ENCODE data around the gene DRAM2.

DRAM2 gene

GRCh38 chr1:111139956-111140679, at the start of gene DRAM2, which contains the start of gene CEPT1:
DRAM2 (minus strand) TSS chr1:111140093; CDS start chr1:111131554, 8,539 bp downstream.
CEPT1 (plus strand) TSS chr1:111140223; CDS start chr1:111147715, 7,492 bp downstream.
- TF ChIP-seq ISL1 (CRISPR knock-in tag; IDR thresholded peaks at IDR 0.05), result no peak
- TF ChIP-seq POU6F1 (CRISPR knock-in tag; IDR thresholded peaks at IDR 0.05; ENCODE audit: borderline replicate concordance, low read depth), result no peak
- peak; percentile 35; the same call in 1 of the 2 replicates for TF ChIP-seq GLIS3 (CRISPR knock-in tag; IDR thresholded peaks at IDR 0.05)
- peak; percentile 48; the same call in 1 of the 2 replicates for TF ChIP-seq SNAI2 (CRISPR knock-in tag; IDR thresholded peaks at IDR 0.05)
- TF ChIP-seq TSHZ2 (CRISPR knock-in tag; IDR thresholded peaks at IDR 0.05), result 0 out of 2 replicates have a peak, but pooled peaks have one; percentile 41
- no peak for TF ChIP-seq ZC3H10 (CRISPR knock-in tag; IDR thresholded peaks at IDR 0.05)
- peak; percentile 83 for ATAC-seq

GRCh38 chr1:111184663-111185062, 44.8 kb upstream of the DRAM2 start:
- no peak for ATAC-seq
- TF ChIP-seq TOX (CRISPR knock-in tag; IDR thresholded peaks at IDR 0.05; ENCODE audit: borderline replicate concordance) (no peak), ZFP3 (CRISPR knock-in tag; IDR thresholded peaks at IDR 0.05) (no peak), ARNTL (CRISPR knock-in tag; IDR thresholded peaks at IDR 0.05; ENCODE audit: borderline replicate concordance, low read depth) (no peak)

GRCh38 chr1:111183308-111184069, 43.6 kb upstream of the DRAM2 start:
- TF ChIP-seq ARNTL (CRISPR knock-in tag; IDR thresholded peaks at IDR 0.05; ENCODE audit: borderline replicate concordance, low read depth) (no peak), TSHZ2 (CRISPR knock-in tag; IDR thresholded peaks at IDR 0.05) (no peak), ESRRG (CRISPR knock-in tag; IDR thresholded peaks at IDR 0.05) (no peak), ZNF8 (CRISPR knock-in tag; IDR thresholded peaks at IDR 0.05) (no peak), ZFP3 (CRISPR knock-in tag; IDR thresholded peaks at IDR 0.05) (no peak), BACH2 (CRISPR knock-in tag; IDR thresholded peaks at IDR 0.05; ENCODE audit: borderline replicate concordance) (no peak), RARB (CRISPR knock-in tag; IDR thresholded peaks at IDR 0.05) (no peak), TOX (CRISPR knock-in tag; IDR thresholded peaks at IDR 0.05; ENCODE audit: borderline replicate concordance) (no peak), ZNF565 (CRISPR knock-in tag; conservative IDR thresholded peaks at IDR 0.05; ENCODE audit: low read depth) (no peak), SNAI2 (CRISPR knock-in tag; IDR thresholded peaks at IDR 0.05) (no peak), PPARA (CRISPR knock-in tag; IDR thresholded peaks at IDR 0.05; ENCODE audit: borderline replicate concordance) (no peak), GLIS3 (CRISPR knock-in tag; IDR thresholded peaks at IDR 0.05) (no peak), ZFP30 (CRISPR knock-in tag; IDR thresholded peaks at IDR 0.05) (no peak), PATZ1 (CRISPR knock-in tag; IDR thresholded peaks at IDR 0.05; ENCODE audit: borderline replicate concordance) (no peak), ZC3H10 (CRISPR knock-in tag; IDR thresholded peaks at IDR 0.05) (no peak)

More at GRCh38 chr1:111183308-111184069, 43.6 kb upstream of the DRAM2 start:
- no peak for ATAC-seq

Data from SK-N-SH treated with all-trans-retinoic acid at 6 μM for 48 hours (cell line).